Neural crest cell (in vitro differentiated cells): ENCODE results near the gene STIM2. TPM values are rescaled to one million over a fixed set of nuclear protein-coding genes. Genes with fewer than 3 reads are reported as not detected.
"Not testable (repeated sequence)": the region's sequence is repeated elsewhere in the genome, so short reads cannot be mapped to it uniquely, and the experiment has no call there.

Experiments
- DNase-seq: peaks from one replicate; pipeline ENCODE4 v3.0.0; 2021; ENCODE audit warnings: low read depth, mixed read lengths, low spot score
- H3K27ac Mint-ChIP-seq: one replicate; pipeline ENCODE4 v1.8.0; 2021; ENCODE audit warnings: mild to moderate bottlenecking, mixed read lengths; ENCODE audit not compliant: unreplicated experiment
- H3K27me3 Mint-ChIP-seq: 2 replicates; pipeline ENCODE4 v1.8.0; 2021; ENCODE audit warnings: low read depth, mild to moderate bottlenecking, mixed read lengths
- H3K36me3 Mint-ChIP-seq: 2 replicates; pipeline ENCODE4 v1.8.0; 2021; ENCODE audit warnings: low read depth, mild to moderate bottlenecking, mixed read lengths
- H3K4me1 Mint-ChIP-seq: 2 replicates; pipeline ENCODE4 v1.8.0; 2021; ENCODE audit warnings: mixed read lengths
- H3K4me3 Mint-ChIP-seq: one replicate; pipeline ENCODE4 v1.8.0; 2021; ENCODE audit warnings: mild to moderate bottlenecking, mixed read lengths
- H3K9me3 Mint-ChIP-seq: 2 replicates; pipeline ENCODE4 v1.8.0; 2021; ENCODE audit warnings: mixed read lengths
- CTCF ChIP-seq: fragments of 200-600 bp; sonication (generic); conservative IDR thresholded peaks from 2 replicates; pipeline ENCODE4 v1.5.0; 2021; ENCODE audit warnings: antibody characterized with exemption, mild to moderate bottlenecking
- total RNA-seq: library from RNA; stranded (reverse); gene quantifications from 2 replicates; pipeline ENCODE4 v1.2.1, GENCODE V29; 2021

STIM2 gene
- total RNA-seq, 1 donor from 2014 or later = 30.5 TPM

GRCh38 chr4:26892480-26893150 lies 32.0 kb downstream of the STIM2 start:
- no peak for DNase-seq
- no peak overlapping the region for H3K27ac Mint-ChIP-seq
- no peak overlapping the region for H3K4me3 Mint-ChIP-seq
- H3K27me3 Mint-ChIP-seq = no peaks in the 10 kb centered on the region
- no peak for TF ChIP-seq CTCF
- H3K36me3 Mint-ChIP-seq = peaks cover 20% of the 10 kb centered on the region
- H3K9me3 Mint-ChIP-seq = peaks cover 16% of the 10 kb centered on the region
- peaks cover 11% of the 10 kb centered on the region for H3K4me1 Mint-ChIP-seq

DNA sequence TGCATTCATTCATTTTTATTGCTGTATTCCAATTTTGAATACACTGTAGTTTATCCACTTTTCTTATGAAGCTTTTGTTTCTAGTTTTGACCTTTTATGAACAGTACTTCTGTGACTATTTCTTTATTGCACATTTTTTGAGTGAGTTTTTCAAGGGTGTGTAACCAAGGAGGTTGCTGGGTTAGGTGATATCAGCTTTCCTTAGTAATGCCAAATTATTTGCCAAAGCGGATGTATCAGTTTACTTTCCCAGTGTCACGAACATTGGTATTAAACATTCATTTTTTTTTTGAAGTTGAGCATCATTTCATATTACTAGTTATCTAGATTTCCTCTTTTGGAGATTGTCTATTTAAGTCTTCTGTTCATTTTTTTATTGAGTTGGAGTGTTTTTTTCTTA lies 32.9 kb downstream of the STIM2 start:
- no peak for TF ChIP-seq CTCF
- no peak overlapping the region for H3K27ac Mint-ChIP-seq
- peaks cover 20% of the 10 kb centered on the region for H3K36me3 Mint-ChIP-seq
- H3K4me3 Mint-ChIP-seq = no peak overlapping the region
- DNase-seq = no peak
- peaks cover 16% of the 10 kb centered on the region for H3K4me1 Mint-ChIP-seq
- peaks cover 16% of the 10 kb centered on the region for H3K9me3 Mint-ChIP-seq
- no peaks in the 10 kb centered on the region for H3K27me3 Mint-ChIP-seq

GRCh38 chr4:26894881-26895280 lies 34.2 kb downstream of the STIM2 start:
- H3K4me1 Mint-ChIP-seq = peaks cover 24% of the 10 kb centered on the region

DNA sequence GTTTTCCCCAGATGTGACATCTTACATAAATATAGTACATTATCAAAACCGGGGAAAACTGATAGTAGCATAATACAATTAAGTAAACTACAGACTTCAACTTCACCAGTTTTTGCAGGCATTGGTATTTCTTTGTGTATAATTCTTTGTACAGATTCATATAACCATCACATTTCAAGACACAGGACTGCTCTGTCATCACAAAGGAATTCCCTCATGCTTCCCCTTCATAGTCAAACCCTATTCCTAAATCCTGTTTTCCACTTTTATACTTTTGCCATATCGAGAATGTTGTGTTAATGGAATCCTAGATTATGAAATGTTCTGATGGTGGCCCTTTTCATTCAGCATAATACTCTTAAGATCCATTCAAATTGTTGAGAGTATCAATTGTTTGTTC lies 36.0 kb downstream of the STIM2 start:
- Mint-ChIP-seq H3K36me3 (peaks cover 7% of the 10 kb centered on the region), H3K27ac (no peak overlapping the region), H3K9me3 (peaks cover 9% of the 10 kb centered on the region), H3K27me3 (no peaks in the 10 kb centered on the region), H3K4me3 (no peak overlapping the region), H3K4me1 (peaks cover 36% of the 10 kb centered on the region)
- no peak for DNase-seq
- TF ChIP-seq CTCF = no peak

More at GRCh38 chr4:26894881-26895280, 34.2 kb downstream of the STIM2 start:
- H3K27me3 Mint-ChIP-seq, H3K4me3 Mint-ChIP-seq, DNase-seq, H3K27ac Mint-ChIP-seq: not testable (repeated sequence)
- Mint-ChIP-seq H3K9me3 (peaks cover 14% of the 10 kb centered on the region), H3K36me3 (peaks cover 15% of the 10 kb centered on the region)

GRCh38 chr4:26899991-26900390 lies 39.4 kb downstream of the STIM2 start:
- DNase-seq = no peak
- peak overlapping the region; percentile 14 for H3K4me3 Mint-ChIP-seq
- TF ChIP-seq CTCF = no peak
- H3K9me3 Mint-ChIP-seq = peaks cover 6% of the 10 kb centered on the region
- H3K27ac Mint-ChIP-seq = peak overlapping the region; percentile 95
- H3K4me1 Mint-ChIP-seq = peaks cover 67% of the 10 kb centered on the region
- H3K36me3 Mint-ChIP-seq = peaks cover 9% of the 10 kb centered on the region
- no peaks in the 10 kb centered on the region for H3K27me3 Mint-ChIP-seq

DNA sequence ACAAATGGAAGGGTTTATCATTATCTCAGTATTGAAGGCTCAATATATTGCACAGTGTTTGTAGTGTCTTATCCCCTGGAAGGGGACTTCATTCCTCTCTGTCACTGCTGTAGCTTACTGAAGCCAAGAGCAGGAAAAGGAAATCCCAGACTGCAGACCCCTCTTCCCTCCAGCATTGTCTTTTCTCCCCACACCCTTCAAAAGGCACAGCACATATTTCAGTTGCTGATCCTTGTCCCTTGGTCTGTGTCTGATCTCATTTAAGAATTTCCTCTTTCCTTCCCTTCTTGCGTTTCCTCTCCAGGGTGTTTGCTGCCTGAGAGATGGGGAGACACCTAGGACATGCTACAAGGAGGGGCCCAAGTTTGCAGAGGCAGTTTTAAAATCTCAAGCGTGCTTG lies 40.1 kb downstream of the STIM2 start:
- peaks cover 72% of the 10 kb centered on the region for H3K4me1 Mint-ChIP-seq
- H3K4me3 Mint-ChIP-seq = peak overlapping the region; percentile 10
- no peaks in the 10 kb centered on the region for H3K27me3 Mint-ChIP-seq
- DNase-seq = no peak
- no peak for TF ChIP-seq CTCF
- H3K36me3 Mint-ChIP-seq = peaks cover 9% of the 10 kb centered on the region
- peak overlapping the region; percentile 81 for H3K27ac Mint-ChIP-seq
- H3K9me3 Mint-ChIP-seq = peaks cover 6% of the 10 kb centered on the region
